HepG2 (cell line): Measurements from ENCODE around the gene BPIFB2. TPM values are rescaled to one million over a fixed set of nuclear protein-coding genes. Genes with fewer than 3 reads are reported as not detected.

Experiments used
- AHR ChIP-seq: IDR thresholded peaks from 2 replicates; pipeline ENCODE4 v1.6.1; 2018; ENCODE audit warnings: missing genetic modification reagents, missing compliant biosample characterization
- CCAR2 ChIP-seq: fragments of 200-400 bp; formaldehyde crosslinking; optimal IDR thresholded peaks from 2 replicates; pipeline ENCODE3; 2018; ENCODE audit warnings: low read depth, mild to moderate bottlenecking, low read length, moderate library complexity
- CCDC6 ChIP-seq: sonication (generic); formaldehyde crosslinking; IDR thresholded peaks from 2 replicates; pipeline ENCODE4 v1.8.1; 2022; ENCODE audit warnings: mild to moderate bottlenecking, missing genetic modification reagents, moderate library complexity
- GPBP1L1 ChIP-seq: sonication (generic); formaldehyde crosslinking; IDR thresholded peaks from 2 replicates; pipeline ENCODE4 v1.5.0; 2020; ENCODE audit warnings: mild to moderate bottlenecking, missing genetic modification reagents
- HMGXB3 ChIP-seq: sonication (generic); formaldehyde crosslinking; IDR thresholded peaks from 2 replicates; pipeline ENCODE4 v1.4.0; 2020; ENCODE audit warnings: missing genetic modification reagents, borderline replicate concordance
- MIER2 ChIP-seq: IDR thresholded peaks from 2 replicates; pipeline ENCODE4 v1.6.1; 2016; ENCODE audit warnings: missing biosample characterization, missing genetic modification reagents
- NFE2 ChIP-seq: sonication (generic); formaldehyde crosslinking; IDR thresholded peaks from 2 replicates; pipeline ENCODE4 v1.4.0; 2020; ENCODE audit warnings: missing genetic modification reagents
- NR2F6 ChIP-seq, 2 experiments: IDR thresholded peaks; 2 replicates each; pipeline ENCODE4 v1.6.1; 2016; ENCODE audit warnings: antibody characterized with exemption in 1 of 2, mild to moderate bottlenecking in 1 of 2
- POLR2AphosphoS5 ChIP-seq: IDR thresholded peaks from 2 replicates; pipeline ENCODE4 v1.6.1; 2012; ENCODE audit warnings: low read depth, low read length
- PPARG ChIP-seq: conservative IDR thresholded peaks from 2 replicates; pipeline ENCODE4 v1.6.1; 2016; ENCODE audit warnings: missing biosample characterization, missing genetic modification reagents
- SAFB2 ChIP-seq: sonication (generic); formaldehyde crosslinking; IDR thresholded peaks from 2 replicates; pipeline ENCODE4 v1.5.1; 2020; ENCODE audit warnings: missing genetic modification reagents, low read depth, mild to moderate bottlenecking, borderline replicate concordance
- SALL1 ChIP-seq: sonication (generic); formaldehyde crosslinking; IDR thresholded peaks from 2 replicates; pipeline ENCODE4 v1.8.0; 2022; ENCODE audit warnings: mild to moderate bottlenecking, missing genetic modification reagents
- SNAPC4 ChIP-seq: sonication (generic); formaldehyde crosslinking; IDR thresholded peaks from 2 replicates; pipeline ENCODE4 v1.4.0; 2020; ENCODE audit warnings: mild to moderate bottlenecking, missing genetic modification reagents
- XRCC5 ChIP-seq: fragments of 200-400 bp; formaldehyde crosslinking; optimal IDR thresholded peaks from 2 replicates; pipeline ENCODE3; 2017; ENCODE audit warnings: mild to moderate bottlenecking, low read length
- ZNF10 ChIP-seq: sonication (generic); formaldehyde crosslinking; IDR thresholded peaks from 2 replicates; pipeline ENCODE4 v1.4.0; 2020; ENCODE audit warnings: mild to moderate bottlenecking, low read depth, missing genetic modification reagents, borderline replicate concordance
- ZNF264 ChIP-seq: sonication (generic); formaldehyde crosslinking; IDR thresholded peaks from 2 replicates; pipeline ENCODE4 v1.4.0; 2020; ENCODE audit warnings: missing genetic modification reagents
- ZNF468 ChIP-seq: sonication (generic); formaldehyde crosslinking; IDR thresholded peaks from 2 replicates; pipeline ENCODE4 v1.8.0; 2022; ENCODE audit warnings: mild to moderate bottlenecking, moderate library complexity, missing genetic modification reagents
- ZNF556 ChIP-seq: sonication (generic); formaldehyde crosslinking; IDR thresholded peaks from 2 replicates; pipeline ENCODE4 v1.4.0; 2020; ENCODE audit warnings: mild to moderate bottlenecking, missing genetic modification reagents, borderline replicate concordance
- ZNF605 ChIP-seq: sonication (generic); formaldehyde crosslinking; IDR thresholded peaks from 2 replicates; pipeline ENCODE4 v1.8.0; 2022; ENCODE audit warnings: mild to moderate bottlenecking, missing genetic modification reagents
- ZNF674 ChIP-seq: sonication (generic); formaldehyde crosslinking; IDR thresholded peaks from 2 replicates; pipeline ENCODE4 v1.5.0; 2020; ENCODE audit warnings: low read depth, mild to moderate bottlenecking, missing genetic modification reagents
- ZNF713 ChIP-seq: sonication (generic); formaldehyde crosslinking; IDR thresholded peaks from 2 replicates; pipeline ENCODE4 v1.4.0; 2020; ENCODE audit warnings: mild to moderate bottlenecking, missing genetic modification reagents
- polyA plus RNA-seq, 8 experiments: library from polyadenylated mRNA; depleted of rRNA in 3 of 8; stranded (reverse) in 7 of 8; unstranded in 1 of 8; fragments of >200 nt; fragmentation: Illumina TruSeq in 4 of 8; extraction: Trizol in 4 of 8; gene quantifications; 2 replicates each; pipeline versions ENCODE4 v1.2.1 to v1.2.3, GENCODE V29; 2011 to 2016; ENCODE audit warnings: low read depth in 4 of 8, missing spikeins in 1 of 8, mixed read lengths in 1 of 8; ENCODE audit not compliant: insufficient read depth in 1 of 8
- total RNA-seq, 5 experiments: library from RNA; depleted of rRNA; stranded (reverse); fragments of >200 nt; fragmentation: Illumina TruSeq; extraction: Trizol; gene quantifications; 2 replicates each; pipeline ENCODE4 v1.2.3, GENCODE V29; 2016; ENCODE audit warnings: low read depth in 1 of 5

Gene BPIFB2
- total and polyA plus RNA-seq, 2 of the 13 experiments (the other 11 are each of a cell fraction or from before 2014, with no cell fraction given): 54.5 to 902 TPM

- TF ChIP-seq ZNF713 (CRISPR knock-in tag): no peak
- TF ChIP-seq AHR (CRISPR knock-in tag): no peak
- TF ChIP-seq ZNF468 (CRISPR knock-in tag): no peak
- TF ChIP-seq ZNF674 (CRISPR knock-in tag): no peak
- TF ChIP-seq POLR2AphosphoS5: peak; percentile 47
- TF ChIP-seq XRCC5: no peak
- TF ChIP-seq ZNF10: no peak
- TF ChIP-seq HMGXB3 (CRISPR knock-in tag): no peak
- TF ChIP-seq MIER2 (CRISPR knock-in tag): no peak
- peak; percentile 46; the same call in 1 of the 2 replicates for TF ChIP-seq ZNF605
- TF ChIP-seq NR2F6 (IDR thresholded peaks at IDR 0.05): 0 out of 2 replicates have a peak, but pooled peaks have one; percentile 18
- no peak for TF ChIP-seq NR2F6 (CRISPR knock-in tag; IDR thresholded peaks at IDR 0.05)
- peak; percentile 86 for TF ChIP-seq PPARG (CRISPR knock-in tag)
- no peak for TF ChIP-seq NFE2 (CRISPR knock-in tag)
- no peak for TF ChIP-seq ZNF264
- TF ChIP-seq CCAR2: no peak
- no peak for TF ChIP-seq SALL1 (CRISPR knock-in tag)
- no peak for TF ChIP-seq SNAPC4 (CRISPR knock-in tag)
- no peak for TF ChIP-seq SAFB2 (CRISPR knock-in tag)
- no peak for TF ChIP-seq ZNF556
- TF ChIP-seq CCDC6 (CRISPR knock-in tag): no peak
- TF ChIP-seq GPBP1L1 (CRISPR knock-in tag): no peak
Measured at GRCh38 chr20:33022289-33022688, 14.8 kb downstream of the BPIFB2 start (continued).
